GM23248 (cell line): Measurements from ENCODE around the gene KCTD1.

Experiments used
- EZH2 ChIP-seq: fragments of 200-600 bp; sonication (generic); IDR thresholded peaks from 2 replicates; pipeline ENCODE4 v1.6.1; 2018; ENCODE audit warnings: antibody characterized with exemption, mild to moderate bottlenecking; ENCODE audit not compliant: insufficient read depth, poor library complexity, severe bottlenecking
- EZH2phosphoT487 ChIP-seq: fragments of 200-600 bp; sonication (generic); IDR thresholded peaks from 2 replicates; pipeline ENCODE4 v1.6.1; 2018; ENCODE audit warnings: antibody characterized with exemption, moderate library complexity, mild to moderate bottlenecking, low read depth; ENCODE audit not compliant: insufficient read depth

DNA sequence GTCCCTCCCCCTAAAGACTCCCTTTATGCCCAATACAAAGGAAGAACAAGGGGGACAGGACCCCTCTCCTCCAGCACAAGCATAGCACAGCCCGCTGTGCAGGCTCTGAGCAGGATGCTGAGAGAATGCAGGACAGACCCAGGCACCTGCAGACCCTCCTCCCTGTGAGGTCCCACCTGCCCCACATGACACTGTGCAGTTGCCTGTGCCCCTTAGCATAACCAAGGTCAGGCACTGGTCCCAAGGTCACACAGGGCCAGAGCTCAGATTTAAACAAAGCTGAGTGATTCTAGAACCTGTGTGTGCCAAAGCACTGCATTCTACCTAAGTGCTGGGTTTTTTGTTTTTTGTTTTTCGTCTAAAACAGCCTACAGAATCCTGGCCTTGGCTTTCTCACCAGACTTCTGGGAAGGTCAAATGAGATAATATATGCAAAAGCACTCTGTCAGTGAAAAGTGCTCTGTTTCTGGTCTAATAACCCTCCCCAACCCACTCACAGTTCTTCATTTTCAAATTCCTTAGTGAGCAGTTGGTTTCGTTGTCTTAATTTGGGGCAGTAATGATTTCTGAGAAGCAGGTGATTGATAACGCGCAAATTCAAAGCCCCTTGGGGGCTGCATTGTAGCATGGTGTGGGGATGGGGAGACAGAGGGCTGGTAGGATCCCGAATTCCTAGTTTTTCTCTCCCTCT, 125.7 kb downstream of the KCTD1 start:
- TF ChIP-seq EZH2phosphoT487 (no peak), EZH2 (no peak)
